HG03060 (cell line): ENCODE data around the gene INSL3.
"Not testable (repeated sequence)": the region's sequence is repeated elsewhere in the genome, so short reads cannot be mapped to it uniquely, and the experiment has no call there.

Source experiments
- ATAC-seq: cut with Tn5 transposase; IDR thresholded peaks from one replicate; pipeline ENCODE4 v1.9.1; 2021; ENCODE audit warnings: low read depth, moderate number of reproducible peaks; ENCODE audit not compliant: unreplicated experiment

INSL3 gene

DNA sequence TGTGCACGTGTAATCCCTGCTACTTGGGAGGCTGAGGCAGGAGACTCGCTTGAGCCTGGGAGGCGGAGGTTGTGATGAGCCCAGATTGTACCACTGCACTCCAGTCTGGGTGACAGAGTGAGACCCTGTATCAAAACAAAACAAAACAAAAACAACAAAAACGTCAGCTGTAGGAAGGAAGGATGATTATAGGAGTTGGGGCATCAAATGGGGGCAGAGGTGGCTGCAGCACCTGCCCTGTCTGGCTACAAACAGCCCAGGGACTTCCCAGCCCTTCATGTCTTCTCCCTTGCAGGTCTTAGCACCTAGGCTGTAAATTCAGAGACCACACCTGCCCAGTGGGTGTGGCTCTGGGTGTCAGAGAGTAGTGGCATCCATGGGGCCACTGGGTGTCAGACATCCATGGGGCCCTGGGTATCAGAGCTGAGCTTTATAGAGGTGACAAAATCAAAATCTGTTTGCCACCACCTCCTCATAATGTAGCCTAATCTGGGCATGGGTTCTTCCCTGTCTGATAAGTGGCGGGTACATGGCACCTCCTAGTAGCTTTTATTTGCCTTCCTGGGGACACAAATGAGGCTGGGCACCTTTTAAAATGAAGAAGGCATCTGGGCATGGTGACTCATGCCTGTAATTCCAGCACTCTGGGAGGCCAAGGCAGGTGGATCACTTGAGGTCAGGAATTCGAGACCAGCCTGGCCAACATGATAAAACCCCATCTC lies 31.1 kb downstream of the INSL3 start:
- ATAC-seq: no peak

DNA sequence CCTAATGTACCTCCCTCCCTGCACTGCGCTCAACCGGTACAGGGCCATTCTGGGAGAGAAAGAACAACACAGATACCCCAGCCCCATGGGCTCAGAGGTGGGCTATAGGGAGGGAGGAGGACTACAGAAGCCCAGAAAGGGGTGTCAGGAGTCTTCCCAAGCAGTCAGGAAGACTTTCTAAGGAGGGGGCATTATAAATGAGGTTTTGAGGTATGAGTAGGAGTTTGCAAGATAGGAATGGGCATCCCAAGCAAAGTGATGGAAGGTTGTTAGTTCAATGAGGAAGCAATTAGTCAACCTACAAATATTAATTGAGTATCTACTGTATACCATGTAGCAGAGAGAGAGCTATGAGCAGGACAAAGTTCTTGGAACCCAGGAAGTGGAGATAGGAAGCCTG lies 32.7 kb downstream of the INSL3 start:
- no peak for ATAC-seq

DNA sequence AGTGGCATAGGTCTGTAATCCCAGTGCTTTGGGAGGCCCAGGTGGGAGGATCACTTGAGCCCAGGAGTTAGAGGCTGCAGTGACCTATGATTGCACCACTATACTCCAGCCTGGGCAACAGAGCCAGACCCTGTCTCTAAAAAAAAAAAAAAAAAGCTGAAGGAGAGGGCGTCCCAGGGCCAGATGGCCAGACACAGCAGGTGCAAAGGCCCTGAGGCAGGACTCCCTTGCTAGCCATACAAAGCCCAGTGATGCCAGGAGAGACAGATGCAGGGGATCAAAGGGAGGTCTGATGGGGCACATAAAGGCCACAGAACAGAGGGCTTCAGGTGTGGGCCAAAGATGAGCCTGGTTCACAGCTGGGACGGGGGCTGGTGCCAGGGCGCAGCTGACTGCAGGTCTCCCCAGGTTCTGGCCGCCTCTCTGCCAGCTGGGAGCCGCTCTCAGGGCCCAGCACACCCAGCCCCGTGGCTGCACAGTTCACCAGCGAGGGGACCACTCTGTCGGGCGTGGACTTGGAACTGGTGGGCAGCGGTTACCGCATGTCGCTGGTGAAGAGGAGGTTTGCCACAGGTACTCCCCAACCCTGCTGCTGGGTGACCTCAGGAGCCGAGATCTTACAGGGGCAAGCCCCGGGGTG lies 33.9 kb downstream of the INSL3 start:
- ATAC-seq: no peak

DNA sequence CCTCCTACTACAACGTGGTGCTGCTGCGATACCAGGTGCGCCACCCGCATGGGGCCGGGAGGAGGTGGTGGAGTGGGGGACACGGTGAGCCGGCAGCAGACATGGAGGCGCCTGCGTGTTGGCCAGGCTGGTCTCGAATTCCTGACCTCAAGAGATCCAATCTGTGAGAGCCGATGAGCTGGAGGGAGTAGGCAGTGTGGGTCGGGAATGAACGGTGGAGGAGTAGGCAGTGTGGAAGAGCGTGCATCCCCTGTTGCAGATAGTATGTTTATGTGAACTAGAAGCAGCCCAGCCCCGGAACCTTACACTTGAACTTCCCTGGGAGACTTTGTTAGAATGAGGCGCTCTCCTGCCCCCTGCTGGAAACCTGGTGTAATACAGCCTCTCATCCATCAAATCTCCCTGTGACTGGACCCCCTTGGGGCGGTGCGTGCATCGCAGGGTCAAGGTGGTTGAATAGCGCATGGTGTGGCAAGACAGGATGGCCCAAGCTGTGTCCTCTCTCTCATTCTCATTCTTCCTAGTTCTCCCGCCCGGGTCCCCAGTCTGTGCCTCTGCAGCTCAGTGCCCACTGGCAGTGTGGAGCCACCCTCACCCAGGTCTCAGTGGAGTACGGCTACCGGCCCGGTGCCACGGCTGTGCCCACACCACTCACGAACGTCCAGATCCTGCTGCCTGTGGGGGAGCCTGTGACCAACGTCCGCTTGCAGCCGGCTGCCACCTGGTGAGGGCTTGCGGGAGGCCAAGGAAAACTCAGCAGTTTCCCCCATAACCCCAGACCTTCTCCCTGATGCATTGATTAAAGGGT lies 36.9 kb downstream of the INSL3 start:
- ATAC-seq: no peak

DNA sequence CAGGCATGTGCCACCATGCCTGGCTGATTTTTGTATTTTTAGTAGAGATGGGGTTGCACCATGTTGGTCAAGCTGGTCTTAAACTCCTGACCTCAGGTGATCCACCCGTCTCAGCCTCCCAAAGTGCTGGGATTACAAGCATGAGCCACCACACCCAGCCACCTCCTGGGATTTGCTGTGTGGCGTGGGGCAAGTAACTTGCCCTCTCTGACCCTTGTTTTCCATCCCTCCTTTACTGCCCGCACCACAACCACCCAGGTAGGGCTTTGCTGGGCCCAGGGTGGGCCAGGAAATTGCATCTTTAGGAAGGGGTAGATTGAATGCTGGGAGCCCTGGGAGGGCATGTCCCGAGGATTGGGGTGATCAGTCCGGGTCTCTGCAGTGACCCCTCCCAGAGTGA lies 37.6 kb downstream of the INSL3 start:
- not testable (repeated sequence) for ATAC-seq

DNA sequence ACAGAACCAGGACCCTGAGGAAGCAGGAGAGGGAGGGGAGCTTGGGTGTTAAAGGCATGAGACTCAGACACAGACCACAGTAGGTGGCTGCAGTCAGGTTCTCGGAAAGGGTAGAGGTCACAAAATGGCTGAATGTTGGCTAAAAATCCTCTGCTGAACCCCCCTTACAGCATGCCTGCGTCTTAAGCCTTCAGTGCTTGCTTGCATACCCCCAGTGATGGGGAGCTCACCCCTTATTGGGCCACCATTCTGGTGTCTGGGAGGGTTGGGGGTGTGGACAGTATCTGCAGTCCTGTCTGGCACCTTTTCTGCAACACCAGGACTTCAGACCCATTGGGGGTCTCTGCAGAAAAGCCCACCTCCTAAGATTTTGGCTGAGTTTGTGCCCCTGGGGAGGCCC lies 40.5 kb downstream of the INSL3 start:
- ATAC-seq: no peak

DNA sequence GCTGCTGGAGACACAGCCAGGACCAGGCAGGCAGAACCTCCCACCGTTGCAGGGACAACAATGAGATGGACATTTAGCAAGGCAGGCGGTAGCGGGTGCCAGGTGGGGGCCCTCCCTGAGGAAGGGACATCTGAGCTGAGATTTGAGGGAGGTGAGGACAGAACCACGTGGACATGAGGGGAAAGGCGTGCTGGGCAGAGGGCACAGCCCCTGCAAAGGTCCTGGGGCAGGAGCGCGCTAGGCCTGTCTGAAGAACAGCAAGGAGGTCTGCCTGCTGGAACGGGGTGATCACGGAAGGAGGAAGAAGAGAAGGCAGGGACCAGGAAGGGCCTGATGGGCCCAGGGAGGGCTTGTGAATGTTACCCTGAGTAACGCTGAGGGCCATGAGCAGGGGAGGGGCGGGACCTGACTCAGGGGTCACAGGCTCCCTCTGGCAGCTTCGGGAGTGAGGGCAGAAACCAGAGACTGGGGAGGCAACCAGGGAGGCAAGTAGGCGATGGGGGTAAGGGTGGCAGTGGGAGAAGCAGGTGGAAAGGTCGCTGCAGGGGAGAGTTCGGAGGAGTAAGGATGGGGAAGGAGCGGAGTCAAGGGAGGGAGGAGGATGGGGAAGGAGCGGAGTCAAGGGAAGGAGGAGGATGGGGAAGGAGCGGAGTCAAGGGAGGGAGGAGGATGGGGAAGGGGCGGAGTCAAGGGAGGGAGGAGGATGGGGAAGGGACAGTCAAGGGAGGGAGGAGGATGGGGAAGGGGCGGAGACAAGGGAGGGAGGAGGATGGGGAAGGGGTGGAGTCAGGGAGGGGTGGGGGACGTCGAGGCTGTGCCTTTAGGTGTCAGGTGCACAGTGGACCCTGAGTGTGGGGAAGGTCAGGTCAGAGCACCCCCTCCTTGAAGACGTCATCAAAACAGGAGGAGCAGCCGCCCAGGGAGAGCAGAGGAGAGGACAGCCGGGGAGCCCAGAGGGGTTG lies 42.1 kb downstream of the INSL3 start:
- ATAC-seq: no peak

DNA sequence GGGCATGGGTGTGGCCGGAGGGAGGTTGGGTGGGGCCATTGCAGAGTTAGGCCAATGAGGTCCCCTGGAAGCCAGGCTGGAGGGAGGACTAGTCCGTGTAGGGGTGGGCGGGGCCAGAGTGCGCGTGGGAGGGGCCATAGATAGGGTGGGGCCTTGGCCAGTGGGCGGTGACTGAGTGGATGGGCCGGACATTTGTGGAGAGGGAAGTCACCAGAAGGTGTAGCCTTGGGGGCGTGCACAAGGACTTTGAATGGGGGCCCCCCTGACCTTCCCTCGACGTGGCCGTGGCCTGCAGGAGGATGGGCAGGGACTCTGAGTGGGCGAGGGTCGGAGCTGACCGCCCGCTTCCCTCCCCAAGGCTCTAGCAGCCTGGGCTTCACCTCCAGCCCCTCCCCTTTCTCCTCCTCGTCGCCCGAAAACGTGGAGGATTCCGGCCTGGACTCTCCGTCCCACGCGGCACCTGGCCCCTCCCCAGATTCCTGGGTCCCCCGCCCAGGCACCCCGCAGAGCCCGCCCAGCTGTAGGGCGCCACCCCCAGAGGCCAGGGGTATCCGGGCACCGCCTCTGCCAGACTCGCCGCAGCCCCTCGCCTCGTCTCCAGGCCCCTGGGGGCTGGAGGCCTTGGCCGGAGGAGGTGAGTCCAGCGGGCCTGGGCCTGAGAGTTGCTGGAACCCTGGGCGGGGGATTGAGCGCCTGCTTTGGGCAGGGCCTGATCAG lies 42.9 kb downstream of the INSL3 start:
- ATAC-seq: no peak

DNA sequence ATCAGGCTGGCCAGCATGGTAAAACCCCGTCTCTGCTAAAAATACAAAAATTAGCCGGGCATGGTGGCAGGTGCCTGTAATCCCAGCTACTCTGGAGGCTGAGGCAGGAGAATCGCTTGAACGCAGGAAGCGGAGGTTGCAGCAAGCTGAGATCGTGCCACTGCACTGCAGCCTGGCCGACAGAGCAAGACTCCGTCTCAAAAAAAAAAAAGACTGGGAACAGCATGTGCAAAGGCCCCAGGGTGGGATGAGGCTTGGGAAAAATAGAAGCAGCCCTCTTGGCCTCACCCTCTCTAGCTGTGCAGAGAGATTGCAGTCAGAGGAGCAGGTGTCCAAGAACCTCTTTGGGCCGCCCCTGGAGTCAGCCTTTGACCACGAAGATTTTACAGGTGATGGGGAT lies 43.5 kb downstream of the INSL3 start:
- not testable (repeated sequence) for ATAC-seq

DNA sequence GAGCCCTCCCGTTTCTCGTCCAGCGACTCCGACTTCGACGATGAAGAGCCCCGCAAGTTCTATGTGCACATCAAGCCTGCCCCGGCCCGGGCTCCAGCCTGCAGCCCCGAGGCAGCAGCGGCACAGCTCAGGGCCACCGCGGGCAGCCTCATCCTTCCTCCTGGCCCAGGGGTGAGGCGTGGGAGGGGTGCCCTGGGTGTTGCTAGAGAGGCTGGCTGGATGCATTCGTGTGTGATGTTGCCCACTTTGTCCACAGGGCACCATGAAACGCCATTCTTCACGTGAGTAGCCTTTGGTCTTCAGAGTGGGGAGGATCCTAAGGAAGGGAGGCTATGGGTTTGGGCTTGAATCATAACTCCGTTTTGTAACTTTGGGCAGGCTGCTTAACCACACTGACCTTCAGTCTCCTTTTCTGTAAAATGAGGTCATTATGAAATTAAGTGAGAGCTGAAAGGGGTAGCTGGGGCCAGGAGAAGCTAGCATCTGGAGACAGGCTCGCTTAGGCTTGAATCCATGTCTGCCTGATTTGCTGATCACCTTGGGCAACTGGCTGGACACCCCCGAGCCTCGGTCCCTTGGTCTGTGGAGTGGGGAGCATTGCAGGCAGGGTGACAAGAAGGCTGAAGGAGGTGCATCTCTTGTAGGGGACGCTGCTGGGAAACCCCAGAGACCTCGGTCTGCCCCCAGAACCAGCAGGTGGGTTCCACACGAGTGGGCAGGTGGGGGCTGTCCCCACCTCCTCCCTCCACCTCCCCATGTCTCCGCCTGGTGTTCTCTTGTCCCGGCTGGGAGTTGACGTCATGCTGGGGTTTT lies 45.1 kb downstream of the INSL3 start:
- peak; percentile 50 for ATAC-seq

DNA sequence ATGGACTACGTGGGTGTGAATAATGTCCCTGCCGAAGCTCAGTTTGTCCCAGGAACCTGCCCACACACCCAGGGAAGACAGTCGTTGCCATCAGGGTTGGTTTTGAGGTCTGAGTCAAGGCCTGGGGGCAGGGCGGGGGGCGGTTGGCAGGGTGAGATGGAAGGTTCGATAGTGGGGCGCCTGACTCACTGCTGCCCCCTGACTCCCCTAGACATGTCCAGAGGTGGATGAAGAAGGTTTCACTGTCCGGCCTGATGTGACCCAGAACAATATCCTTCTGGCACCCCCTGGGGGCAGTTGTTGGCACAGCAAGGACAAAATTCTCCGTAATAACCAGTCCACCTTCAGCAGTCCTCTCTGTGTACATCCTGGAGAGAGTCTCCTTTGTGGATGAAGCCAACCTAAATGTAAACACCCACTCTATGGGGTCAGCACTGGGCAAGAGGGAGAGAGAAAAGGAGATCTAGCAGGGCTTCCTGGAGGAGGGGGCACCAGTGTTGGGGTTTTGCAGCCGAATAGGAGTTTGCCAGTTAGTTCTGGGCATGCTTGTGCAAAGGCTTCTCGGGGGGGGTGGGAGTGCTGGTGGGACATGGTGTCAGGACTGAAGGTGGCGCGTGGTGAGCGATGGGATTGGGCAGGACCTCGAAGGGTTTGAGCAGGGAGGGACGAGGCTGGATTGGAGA lies 45.9 kb downstream of the INSL3 start:
- ATAC-seq: no peak

DNA sequence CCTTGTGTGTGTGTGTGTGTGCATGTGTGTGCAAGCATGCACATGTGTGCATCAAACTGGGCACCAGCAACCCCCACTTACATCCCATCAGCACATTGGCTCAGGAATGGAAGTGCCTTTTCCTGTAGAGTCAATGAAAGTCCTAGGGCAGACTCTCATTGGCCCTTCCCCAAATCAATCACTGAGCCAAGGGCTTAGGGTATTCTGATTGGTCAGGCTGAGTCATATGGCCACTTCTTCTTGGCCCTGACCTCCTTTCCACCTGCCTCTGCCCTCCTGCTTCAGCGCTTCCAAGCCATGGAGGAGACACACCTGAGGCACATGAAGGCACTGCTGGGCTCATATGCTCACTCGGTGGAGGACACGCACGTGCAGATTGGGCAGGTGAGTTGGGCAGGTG lies 49.1 kb downstream of the INSL3 start:
- no peak for ATAC-seq

DNA sequence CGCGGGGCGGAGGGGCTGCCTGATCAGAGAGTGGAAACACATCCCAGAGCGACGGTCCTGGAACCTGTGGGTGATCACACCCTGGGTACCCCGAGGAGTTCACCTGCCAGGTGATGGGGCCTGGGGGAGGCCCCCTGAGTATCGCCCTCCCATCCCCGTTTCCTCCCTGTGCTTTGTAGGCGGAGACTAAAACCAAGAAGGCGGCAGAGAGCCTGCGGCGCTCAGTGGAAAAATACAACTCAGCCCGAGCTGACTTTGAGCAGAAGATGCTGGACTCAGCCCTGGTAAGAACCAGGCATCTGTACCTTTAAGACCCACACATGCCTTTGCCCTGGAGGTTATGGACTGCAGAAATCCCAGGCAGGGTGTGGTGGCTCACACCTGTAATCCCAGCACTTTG lies 50.7 kb downstream of the INSL3 start:
- no peak for ATAC-seq

DNA sequence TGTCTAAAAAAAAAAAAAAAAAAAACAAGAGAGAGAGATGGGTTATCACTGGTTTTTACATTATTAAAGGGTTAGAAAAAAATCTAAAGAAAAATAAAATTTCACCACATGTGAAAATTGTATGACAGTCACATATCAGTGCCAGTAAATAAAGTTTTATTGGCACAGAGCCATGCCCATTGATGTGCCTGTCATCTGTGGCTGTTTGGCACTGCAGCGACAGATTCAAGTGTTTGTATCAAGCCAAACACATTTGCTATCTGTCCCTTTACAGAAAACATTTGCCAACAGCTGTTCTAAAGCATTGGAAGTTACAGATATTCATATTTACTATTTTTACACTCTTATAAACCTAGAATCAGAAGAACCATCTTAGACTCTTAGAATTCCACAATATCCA lies 53.8 kb downstream of the INSL3 start:
- ATAC-seq: no peak

DNA sequence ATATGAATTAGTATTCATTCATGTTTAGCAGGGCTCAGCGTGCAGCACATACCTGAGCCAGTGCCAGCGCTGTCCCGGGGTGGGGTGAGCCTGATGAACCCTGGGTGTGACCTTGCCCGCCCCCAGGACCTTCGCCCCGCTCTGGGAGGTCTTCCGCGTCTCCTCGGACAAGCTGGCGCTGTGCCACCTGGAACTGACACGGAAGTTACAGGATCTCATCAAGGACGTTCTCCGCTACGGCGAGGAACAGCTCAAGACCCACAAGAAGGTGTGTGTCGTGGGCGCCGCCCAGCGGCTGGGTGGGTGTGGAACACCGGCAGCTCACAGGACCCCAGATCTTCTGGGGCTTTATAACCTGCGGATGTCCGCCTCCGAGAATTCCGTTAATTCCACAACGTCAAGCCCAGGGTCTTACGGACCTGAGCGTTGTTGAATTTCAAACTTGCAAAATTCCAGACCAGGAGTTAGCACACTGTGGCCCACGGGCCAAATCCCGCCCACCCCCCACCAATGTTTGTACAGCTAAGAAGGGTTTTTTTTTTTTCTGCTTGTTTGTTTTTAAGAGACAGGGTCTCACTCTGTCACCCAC lies 54.7 kb downstream of the INSL3 start:
- ATAC-seq: no peak
